K562 (cell line): ENCODE measurements around the gene STAU1. TPM values are rescaled to one million over a fixed set of nuclear protein-coding genes. Genes with fewer than 3 reads are reported as not detected.
A peak's percentile ranks its signal among the peaks of the same experiment; 100 is the strongest.

Experiments
- ATAC-seq: fragments of 200-7000 bp; cut with Tn5 transposase; 3 replicates; pipeline ENCODE4 v1.9.1; 2020; ENCODE audit warnings: moderate library complexity
- BruUV-seq: library from RNA; stranded (reverse); fragments of 400-500 nt; replicated peaks from 2 replicates; lab custom pipeline; 2021; lab: Mats Ljungman, UMichigan
- CTCF ChIA-PET: fragments of 300-600 bp; formaldehyde crosslinking; extraction: SDS; loops from one replicate; lab custom pipeline; 2021; ENCODE audit warnings: low intra/inter-chr PET ratio; lab: Yijun Ruan, JAX
- POLR2A ChIA-PET: fragments of 300-600, 350-650 bp; sonication (Branson Sonifier 250); formaldehyde crosslinking; extraction: SDS; loops from one replicate; lab custom pipeline; 2021; ENCODE audit warnings: antibody characterized with exemption, inconsistent platforms; lab: Yijun Ruan, JAX
- DNase-seq, 4 experiments: peaks; one replicate each; pipeline versions ENCODE4 v3.0.0 to v3.0.0-alpha.2; 2011 to 2018; ENCODE audit warnings: low spot score in 3 of 4, mixed read lengths in 3 of 4; ENCODE audit errors: extremely low read depth in 1 of 4
- FAIRE-seq: peaks from 2 replicates; lab custom pipeline; 2011; peaks lifted over from hg19 to GRCh38; lab: Jason Lieb, UNC
- H2AFZ ChIP-seq: 2 replicates; pipeline ENCODE4 v1.6.0; 2011; ENCODE audit warnings: low read depth, low read length, control low read depth, inconsistent platforms
- H3K27ac ChIP-seq: fragments of 200-600 bp; 3 replicates; pipeline ENCODE4 v1.8.0; 2011; ENCODE audit warnings: low read depth, mild to moderate bottlenecking, control low read depth, inconsistent platforms, low read length, moderate library complexity, mixed read lengths; ENCODE audit errors: extremely low read depth
- H3K27me3 ChIP-seq, 2 experiments: fragments of 300-600 bp in 1 of 2; 2 replicates in 1 of 2; 3 replicates in 1 of 2; pipeline versions ENCODE4 v1.6.0 to v1.8.0; 2011; ENCODE audit warnings: inconsistent platforms in 2 of 2, low read length in 2 of 2, mild to moderate bottlenecking in 1 of 2, mixed read lengths in 1 of 2, moderate library complexity in 1 of 2; ENCODE audit not compliant: control insufficient read depth in 2 of 2, insufficient read depth in 2 of 2
- H3K36me3 ChIP-seq: fragments of 300-600 bp; 3 replicates; pipeline ENCODE4 v1.8.0; 2011; ENCODE audit warnings: mild to moderate bottlenecking, low read length, inconsistent platforms; ENCODE audit not compliant: control insufficient read depth, insufficient read depth
- H3K4me1 ChIP-seq, 2 experiments: fragments of 200-600 bp in 1 of 2; replicated peaks in 1 of 2; 2 replicates in 1 of 2; 3 replicates in 1 of 2; pipeline versions ENCODE4 v1.5.1 to v1.8.0; 2011; ENCODE audit warnings: inconsistent platforms in 2 of 2, low read length in 2 of 2, mild to moderate bottlenecking in 1 of 2, mixed read lengths in 1 of 2, moderate library complexity in 1 of 2; ENCODE audit not compliant: control insufficient read depth in 2 of 2, insufficient read depth in 2 of 2
- H3K4me2 ChIP-seq: 2 replicates; pipeline ENCODE4 v1.6.1; 2011; ENCODE audit warnings: low read length, control low read depth, inconsistent platforms, mixed read lengths; ENCODE audit not compliant: insufficient read depth
- H3K4me3 ChIP-seq: fragments of 200-600 bp; sonication (generic), shearing (Covaris generic); 2 replicates; pipeline ENCODE4 v1.5.1; 2016; ENCODE audit warnings: control low read depth, inconsistent platforms
- H3K79me2 ChIP-seq: fragments of 200-600 bp; 3 replicates; pipeline ENCODE4 v1.8.0; 2011; ENCODE audit warnings: low read length, inconsistent platforms; ENCODE audit not compliant: control insufficient read depth, insufficient read depth
- H3K9ac ChIP-seq, 2 experiments: 2 replicates each; pipeline versions ENCODE4 v1.6.0 to v1.6.1; 2011; ENCODE audit warnings: low read depth in 2 of 2, low read length in 2 of 2, control low read depth in 1 of 2, inconsistent platforms in 1 of 2, mild to moderate bottlenecking in 1 of 2, mixed read lengths in 1 of 2; ENCODE audit not compliant: insufficient read depth in 1 of 2
- H3K9me1 ChIP-seq: one replicate; pipeline ENCODE4 v1.6.0; 2011; ENCODE audit warnings: inconsistent platforms, mild to moderate bottlenecking, low read length, moderate library complexity; ENCODE audit not compliant: control insufficient read depth, insufficient read depth
- H3K9me3 ChIP-seq: replicated peaks from 2 replicates; pipeline ENCODE4 v1.5.1; 2011; ENCODE audit warnings: low read depth, low read length, inconsistent platforms; ENCODE audit not compliant: control insufficient read depth, insufficient read depth
- H4K20me1 ChIP-seq: replicated peaks from 2 replicates; pipeline ENCODE4 v1.6.1; 2011; ENCODE audit warnings: low read length, inconsistent platforms, mixed read lengths; ENCODE audit not compliant: control insufficient read depth, insufficient read depth
- BCOR ChIP-seq: fragments of 450-650 bp; IDR thresholded peaks from 2 replicates; pipeline ENCODE4 v1.6.1; 2016
- BRD9 ChIP-seq: fragments of 450-650 bp; IDR thresholded peaks from 2 replicates; pipeline ENCODE4 v1.6.1; 2018; ENCODE audit warnings: low read depth; ENCODE audit not compliant: partially characterized antibody
- RBM25 ChIP-seq: fragments of 200-400 bp; formaldehyde crosslinking; IDR thresholded peaks from 2 replicates; pipeline ENCODE4 v1.6.1; 2018; ENCODE audit warnings: low read length, low read depth, moderate library complexity; ENCODE audit not compliant: severe bottlenecking
- ZNF280A ChIP-seq: fragments of 450-650 bp; IDR thresholded peaks from 2 replicates; pipeline ENCODE4 v1.6.1; 2018; ENCODE audit warnings: mild to moderate bottlenecking, low read depth; ENCODE audit not compliant: partially characterized antibody
- WGBS: fragments of 100-300 bp; shearing (Covaris generic); methylation state at CpG from one replicate; pipeline ENCODE4 v1.1.6; 2016; ENCODE audit warnings: low coverage, mixed read lengths; ENCODE audit not compliant: insufficient coverage; ENCODE audit errors: missing lambda C conversion rate; 5-methylcytosine and 5-hydroxymethylcytosine counted together
- in situ Hi-C: fragments of 300-500 bp; cut with MboI; formaldehyde crosslinking; loops from 4 replicates; pipeline ENCODE4 v1.15.0; 2018; ENCODE audit warnings: inconsistent platforms, mixed read lengths
- intact Hi-C: fragments of 100-400 bp; cut with micrococcal nuclease; formaldehyde crosslinking; loops from 2 replicates; pipeline ENCODE4 v1.14.2; 2022
- polyA plus RNA-seq, 8 experiments: library from polyadenylated mRNA; depleted of rRNA in 4 of 8; stranded (reverse) in 5 of 8; unstranded in 3 of 8; fragments of >200 nt; fragmentation: Nextera tagmentation in 2 of 8; fragmentation: Illumina TruSeq in 1 of 8; extraction: Ambion mirVana in 2 of 8; extraction: Trizol in 1 of 8; gene quantifications; 2 replicates each; pipeline versions ENCODE4 v1.2.1 to v1.2.3, GENCODE V29; 2011 to 2014; ENCODE audit warnings: inconsistent platforms in 1 of 8, missing spikeins in 1 of 8
- total RNA-seq, 7 experiments: library from RNA; depleted of rRNA in 6 of 7; stranded (reverse); fragments of >200 nt in 6 of 7; fragmentation: Illumina TruSeq in 2 of 7; extraction: Trizol in 2 of 7; gene quantifications; 2 replicates each; pipeline versions ENCODE4 v1.2.1 to v1.2.3, GENCODE V29; 2011 to 2021; ENCODE audit warnings: low replicate concordance in 1 of 7

Gene STAU1
- total and polyA plus RNA-seq, 9 of the 15 experiments (the other 6 are each of a cell fraction or from before 2014, with no cell fraction given): 18.0 to 106 (median 50.6) TPM

DNA sequence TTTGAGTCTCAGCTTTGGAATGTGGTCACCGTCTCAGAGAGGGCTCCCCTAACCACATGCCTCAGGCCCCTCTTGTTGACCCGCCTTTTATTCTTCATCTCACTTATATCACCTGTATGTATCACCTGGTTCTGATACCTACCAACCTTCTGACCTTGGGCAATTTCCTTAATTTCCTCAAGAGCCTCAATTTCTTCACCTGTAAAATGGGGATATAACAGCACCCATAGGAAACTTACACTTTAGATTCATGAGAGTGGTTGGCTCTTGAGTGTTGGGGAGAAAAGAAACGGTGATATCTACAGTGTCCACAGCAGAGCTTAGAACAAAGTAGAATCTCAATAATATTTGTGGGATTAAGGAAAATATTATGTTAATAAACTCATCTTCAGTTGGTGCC is 27.1 kb upstream of the STAU1 start:
- POLR2A ChIA-PET: no interaction called here
- Histone ChIP-seq H3K4me2 (no peak overlapping the region), H3K36me3 (no peaks in the 10 kb centered on the region), H3K79me2 (peaks cover 10% of the 10 kb centered on the region)
- no peak for ATAC-seq
- TF ChIP-seq BCOR (peak; percentile 59; the same call in 1 of the 2 replicates), BRD9 (no peak), RBM25 (peak; percentile 73), ZNF280A (no peak)
- TF ChIP-seq, all 486 proteins: peak for 2
- Histone ChIP-seq H3K9me3 (peaks cover 2% of the 10 kb centered on the region; the same call in 1 of the 2 replicates), H3K27ac (no peak overlapping the region), H3K4me1 (peaks cover 8 to 9% of the 10 kb centered on the region in 2 experiments; a peak in 4 of 5 replicates), H3K4me3 (no peak overlapping the region), H3K9me1 (no peaks in the 10 kb centered on the region), H4K20me1 (no peaks in the 10 kb centered on the region), H3K27me3 (no peaks in the 10 kb centered on the region), H3K9ac (no peak overlapping the region), H2AFZ (no peak overlapping the region)
- CTCF ChIA-PET: no interaction called here
- FAIRE-seq (no peak), DNase-seq (no peak)
- BruUV-seq: no TSS peak
- 20% methylated on average over 3 of the region's 3 CpGs for WGBS
- in situ Hi-C loops: loop anchor here (5.0 kb wide), 1 partner anchor 83 kb away; no protein-coding TSS in a partner anchor
- intact Hi-C loops: loop anchor here (5.0 kb wide), 1 partner anchor 33 kb away; no protein-coding TSS in a partner anchor
